HG03439 (cell line): ENCODE measurements around the gene NR2C2.
"Not testable (repeated sequence)": the region's sequence is repeated elsewhere in the genome, so short reads cannot be mapped to it uniquely, and the experiment has no call there.

Experiments
- ATAC-seq: cut with Tn5 transposase; IDR thresholded peaks from one replicate; pipeline ENCODE4 v1.9.1; 2021; ENCODE audit warnings: mild to moderate bottlenecking, moderate library complexity; ENCODE audit not compliant: unreplicated experiment

The NR2C2 gene

DNA sequence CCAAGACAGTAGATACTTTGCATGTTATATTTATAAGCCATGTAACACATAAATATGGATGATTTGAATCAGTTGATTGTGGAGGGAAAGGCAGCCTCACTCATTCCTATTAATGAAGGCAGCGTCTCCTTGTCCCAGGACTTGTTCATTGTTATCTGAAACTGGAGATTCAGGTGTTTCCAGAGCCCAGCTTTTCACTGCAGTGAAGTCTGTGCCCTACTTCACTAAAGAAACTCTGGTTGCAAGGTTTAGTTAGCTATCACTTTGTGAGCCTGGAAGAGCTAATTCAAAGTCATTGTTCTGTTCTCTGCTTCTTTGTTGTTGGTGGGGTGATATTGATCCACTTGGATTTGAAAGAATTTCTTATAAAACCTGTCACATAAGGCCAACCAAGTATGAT is 9.8 kb downstream of the NR2C2 start:
- ATAC-seq = no peak

GRCh38 chr3:14957925-14958324 is 10.5 kb downstream of the NR2C2 start:
- no peak for ATAC-seq

GRCh38 chr3:14959359-14959943 is 12.1 kb downstream of the NR2C2 start:
- peak; percentile 41 for ATAC-seq

DNA sequence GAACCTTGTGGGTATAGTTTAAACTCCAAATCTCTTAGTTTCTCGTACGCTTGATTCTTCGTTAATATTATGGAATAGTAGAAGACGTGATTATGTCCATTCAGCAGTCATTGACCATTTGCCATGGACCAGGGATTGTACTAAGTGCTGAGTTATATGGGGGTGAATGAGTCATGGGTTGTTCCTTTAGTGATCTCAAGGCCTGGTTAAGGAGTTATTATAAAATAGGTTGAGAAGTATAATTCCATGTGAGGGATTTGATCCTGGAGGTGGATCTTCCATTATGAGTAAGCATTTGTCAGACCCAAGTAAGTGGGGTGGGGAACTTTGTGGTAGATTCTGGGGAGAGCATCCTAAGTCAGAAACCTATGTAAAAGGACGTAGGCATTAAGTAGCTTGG is 15.4 kb downstream of the NR2C2 start:
- no peak for ATAC-seq

- no peak for ATAC-seq
Measured at GRCh38 chr3:14967285-14967684, 19.9 kb downstream of the NR2C2 start.

DNA sequence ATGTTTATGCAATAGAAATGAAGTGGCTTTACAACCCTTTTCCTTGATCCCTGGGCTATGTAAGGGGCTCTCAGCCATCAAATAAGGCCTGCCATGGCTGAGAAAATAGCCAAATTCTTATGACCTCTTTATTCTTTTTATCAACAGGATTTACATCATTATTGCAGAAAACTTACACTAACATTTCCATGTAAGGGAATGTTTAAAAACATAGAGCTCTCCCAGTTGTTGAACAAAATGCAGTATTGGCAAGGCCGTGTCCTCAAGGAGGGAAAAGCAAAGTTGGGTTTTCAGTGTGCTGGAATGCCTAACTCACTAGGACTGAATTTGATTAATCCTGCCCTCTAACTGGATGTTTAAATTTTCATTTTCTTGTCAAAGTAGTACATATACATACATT is 22.3 kb downstream of the NR2C2 start:
- no peak for ATAC-seq

DNA sequence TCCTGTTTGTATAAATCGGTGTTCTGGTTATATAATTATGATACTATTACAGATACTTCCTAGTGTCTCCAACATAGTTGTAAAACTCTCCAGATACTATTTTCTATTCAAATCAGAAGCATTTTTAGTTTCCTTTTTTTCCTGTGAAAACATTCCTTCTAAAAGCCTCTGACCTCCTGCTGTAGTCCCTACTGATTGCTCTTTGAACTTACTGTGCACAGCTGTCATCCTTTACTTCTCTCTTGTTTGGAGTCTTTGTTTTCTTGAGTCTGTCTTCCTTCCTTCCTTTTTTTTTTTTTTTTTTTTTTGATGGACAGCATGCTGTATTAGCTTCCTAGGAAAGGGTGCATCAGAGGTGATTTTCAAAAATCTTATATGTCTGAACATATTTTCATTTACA is 28.9 kb downstream of the NR2C2 start:
- ATAC-seq = no peak

- no peak for ATAC-seq
Measured at GRCh38 chr3:14980689-14981088, 33.3 kb downstream of the NR2C2 start.

GRCh38 chr3:14984581-14985113 is 37.3 kb downstream of the NR2C2 start:
- ATAC-seq = no peak

DNA sequence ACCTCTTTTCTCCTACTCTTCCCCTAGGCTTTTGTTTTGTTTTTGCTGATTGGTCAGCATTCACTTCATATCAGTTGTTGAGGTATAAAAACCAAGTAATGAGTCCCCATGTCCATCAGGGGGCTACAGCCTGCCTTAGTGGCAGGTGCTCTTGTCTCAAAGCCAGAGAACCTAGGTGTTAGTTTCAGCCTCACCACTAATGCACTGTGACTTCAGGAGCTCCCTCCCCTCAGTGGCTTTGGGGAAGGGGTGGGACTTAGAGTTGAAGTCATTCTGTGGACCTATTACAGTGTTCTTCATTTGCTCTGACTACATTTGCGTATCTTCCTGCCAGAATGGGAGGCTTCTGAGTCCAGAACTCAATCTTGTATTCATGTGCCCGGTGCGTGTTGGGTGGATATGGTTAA is 41.6 kb downstream of the NR2C2 start:
- peak; percentile 99 for ATAC-seq

DNA sequence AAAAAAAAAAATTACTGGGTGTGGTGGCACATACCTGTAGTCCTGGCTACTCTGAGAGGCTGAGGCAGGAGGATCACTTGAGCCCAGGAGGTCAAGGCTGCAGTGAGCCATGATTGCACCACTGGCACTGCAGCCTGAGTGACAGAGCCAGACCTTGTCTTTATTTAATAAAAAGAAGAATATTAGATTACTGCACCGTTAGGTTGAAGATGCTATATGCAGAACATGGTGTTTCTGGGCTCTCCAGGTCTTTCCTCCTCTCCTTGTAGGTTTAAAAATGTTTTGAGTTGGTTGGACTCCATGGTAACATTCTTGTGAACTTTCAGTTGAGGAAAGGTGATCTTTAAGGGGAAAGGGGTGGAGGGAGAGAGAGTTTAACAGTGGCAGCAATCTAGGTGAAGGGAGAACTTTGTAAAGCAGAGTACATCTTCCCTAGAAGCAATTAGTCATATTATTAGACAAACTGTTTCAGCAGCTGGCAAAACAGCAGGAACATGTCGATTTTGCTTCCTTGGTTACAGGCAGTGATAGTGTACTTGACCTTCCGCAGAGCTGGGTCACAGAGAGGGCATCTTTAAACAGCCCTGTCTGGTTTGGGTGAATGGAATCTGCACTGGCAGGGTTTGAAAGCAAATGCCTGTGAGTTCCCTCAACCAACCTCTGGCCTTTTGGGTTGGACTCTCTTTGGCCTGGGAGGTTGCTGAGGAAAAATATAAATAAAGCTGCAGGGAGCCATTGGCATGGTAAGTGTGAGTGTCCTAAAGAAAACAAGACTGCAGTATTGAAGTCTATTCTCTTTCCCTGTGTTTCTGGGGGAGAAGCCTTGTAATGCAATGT is 42.8 kb downstream of the NR2C2 start:
- ATAC-seq = no peak

DNA sequence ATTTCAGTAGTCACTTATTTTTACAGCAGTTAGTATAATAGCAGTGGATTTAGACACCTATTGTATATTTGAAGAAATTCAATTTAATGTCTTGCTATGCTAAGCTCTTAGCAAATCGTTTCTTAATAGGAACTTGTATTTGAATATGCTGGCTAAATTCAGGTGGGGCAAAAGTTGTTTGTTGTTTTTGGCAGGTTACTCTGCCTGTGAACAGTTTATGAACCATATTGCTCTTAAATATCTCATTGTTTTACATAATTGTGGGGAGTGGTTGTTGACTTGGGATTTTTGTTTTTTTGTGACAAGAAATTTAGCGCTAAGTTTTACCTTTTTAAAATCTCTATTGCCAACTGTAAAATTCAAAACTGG is 43.4 kb downstream of the NR2C2 start:
- ATAC-seq = no peak

DNA sequence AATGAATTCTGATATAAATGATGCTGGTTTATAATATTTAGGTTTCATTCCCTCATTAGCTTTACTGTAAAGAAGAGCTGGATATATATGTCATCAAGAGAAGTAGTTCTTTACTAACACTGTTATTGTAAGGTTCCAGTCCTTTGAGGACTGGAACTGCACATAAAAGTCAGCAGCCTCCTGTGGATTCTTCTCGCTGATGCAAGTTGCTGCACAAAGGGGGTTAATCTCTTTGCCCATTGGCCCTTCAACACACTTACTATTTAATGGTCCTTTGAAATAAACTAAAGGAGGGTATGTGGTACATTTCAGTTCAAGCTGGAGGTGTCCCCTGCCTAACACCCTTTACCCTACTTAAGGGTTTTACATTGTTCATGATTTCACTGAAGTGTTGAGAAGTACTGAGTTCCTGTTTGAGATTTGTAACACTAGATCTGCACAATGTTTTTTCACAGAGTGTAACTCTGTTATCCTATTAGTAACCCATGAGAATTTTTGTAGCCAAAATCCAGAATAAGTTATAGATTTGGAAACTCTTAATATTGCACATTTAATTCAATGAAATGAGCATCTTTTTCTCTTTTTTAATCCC is 43.9 kb downstream of the NR2C2 start:
- no peak for ATAC-seq

DNA sequence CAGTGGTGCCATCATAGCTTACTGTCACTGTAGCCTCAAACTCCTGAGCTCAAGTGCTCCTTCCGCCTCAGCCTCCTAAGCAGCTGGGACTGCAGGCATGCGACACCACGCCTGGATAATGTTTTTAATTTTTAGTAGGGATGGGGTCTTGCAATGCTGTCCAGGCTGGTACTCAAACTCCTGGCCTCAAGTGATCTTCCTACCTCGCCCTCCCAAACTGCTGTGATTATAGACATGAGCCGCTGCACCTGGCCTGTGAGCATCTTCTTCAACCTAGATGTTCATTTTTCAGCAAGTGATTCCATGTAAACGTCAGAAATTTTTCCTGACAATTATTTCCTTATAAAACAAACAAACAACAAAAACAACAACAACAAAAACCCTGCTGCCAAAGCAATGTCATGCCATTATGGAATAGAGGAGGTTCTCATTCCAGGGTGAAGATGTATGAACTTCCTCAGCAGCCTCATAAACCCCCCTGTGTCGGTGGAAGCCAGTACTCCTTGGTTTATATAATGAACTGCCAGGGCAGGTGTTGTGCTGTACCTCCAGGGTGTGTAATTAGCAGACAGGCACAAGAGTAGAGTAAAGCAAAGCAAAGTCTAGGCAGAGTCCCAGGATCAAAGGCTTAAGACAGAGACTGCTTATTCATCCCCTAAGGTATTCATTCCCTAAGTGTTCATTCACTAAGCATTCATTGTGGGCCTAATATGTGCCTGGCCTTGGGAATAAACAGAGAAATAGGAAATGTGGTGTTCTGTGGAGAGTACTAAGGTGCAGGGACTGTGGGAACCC is 44.6 kb downstream of the NR2C2 start:
- ATAC-seq = no peak

- ATAC-seq = no peak
Measured at GRCh38 chr3:14997941-14998340, 50.6 kb downstream of the NR2C2 start.

DNA sequence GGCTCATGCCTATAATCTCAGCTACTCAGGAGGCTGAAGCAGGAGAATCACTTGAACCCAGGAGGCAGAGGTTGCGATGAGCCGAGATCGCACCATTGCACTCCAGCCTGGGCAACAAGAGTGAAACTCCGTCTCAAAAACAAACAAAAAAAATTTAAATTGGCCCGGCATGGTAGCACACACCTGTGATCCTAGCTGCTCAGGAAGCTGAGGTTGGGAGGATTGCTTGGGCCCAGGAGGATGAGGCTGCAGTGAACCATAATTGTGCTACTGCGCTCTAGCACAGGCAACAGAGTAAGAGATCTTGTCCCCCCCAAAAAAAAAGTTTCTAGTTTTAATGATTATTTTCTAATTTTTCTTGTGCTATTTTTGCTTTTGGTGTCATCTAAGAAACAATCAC is 51.8 kb downstream of the NR2C2 start:
- not testable (repeated sequence) for ATAC-seq

DNA sequence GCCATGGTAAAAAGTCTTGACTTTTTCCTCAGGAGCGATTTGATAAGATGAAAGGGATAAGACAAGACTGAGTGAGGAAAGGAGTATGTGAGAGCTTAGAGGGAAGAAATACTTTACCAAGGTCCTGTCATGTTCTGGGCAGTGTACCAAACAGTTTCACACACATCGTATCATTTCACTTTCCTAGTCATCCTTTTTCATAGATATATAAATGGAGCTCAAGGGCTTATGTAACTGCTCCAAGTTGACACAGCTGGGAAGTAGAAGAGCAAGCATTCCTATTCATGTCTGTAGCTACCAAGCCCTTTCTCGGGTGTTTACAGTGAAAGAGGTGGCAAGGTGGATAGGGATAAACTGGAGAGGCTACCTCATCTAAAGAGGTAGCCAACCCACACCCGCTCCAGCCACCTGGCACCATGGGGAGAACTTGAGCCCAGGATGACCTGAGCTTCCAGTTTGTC is 60.3 kb downstream of the NR2C2 start:
- ATAC-seq = no peak

GRCh38 chr3:15009167-15009566 is 61.8 kb downstream of the NR2C2 start:
- no peak for ATAC-seq

GRCh38 chr3:15010664-15011063 is 63.3 kb downstream of the NR2C2 start:
- ATAC-seq = no peak

DNA sequence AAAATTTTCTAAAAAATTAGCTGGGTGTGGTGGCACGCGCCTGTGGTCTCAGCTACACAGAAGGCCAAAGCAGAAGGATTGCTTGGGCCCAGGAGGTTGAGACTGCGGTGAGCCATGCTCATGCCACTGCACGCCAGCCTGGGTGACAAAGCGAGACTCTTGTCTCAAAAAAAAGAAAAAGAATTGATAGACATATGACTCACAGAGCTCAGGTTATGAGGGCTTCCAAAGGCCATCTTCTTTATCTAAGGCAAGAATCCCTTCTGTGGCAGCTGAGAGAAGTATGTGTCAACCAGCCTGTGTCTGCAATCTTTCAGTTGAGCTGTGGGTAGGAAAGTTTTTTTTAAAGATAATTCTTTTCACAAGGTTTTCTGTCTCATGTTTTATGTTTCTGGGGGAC is 63.8 kb downstream of the NR2C2 start:
- ATAC-seq = no peak
